GM12874 (cell line): Measurements from ENCODE around the gene UNC5B.

Experiments used
- CTCF ChIP-seq: IDR thresholded peaks from 2 replicates; pipeline ENCODE4 v1.5.1; 2011; ENCODE audit warnings: low read depth, mild to moderate bottlenecking, control low read depth, low read length, moderate library complexity; ENCODE audit not compliant: insufficient read depth

The UNC5B gene

DNA sequence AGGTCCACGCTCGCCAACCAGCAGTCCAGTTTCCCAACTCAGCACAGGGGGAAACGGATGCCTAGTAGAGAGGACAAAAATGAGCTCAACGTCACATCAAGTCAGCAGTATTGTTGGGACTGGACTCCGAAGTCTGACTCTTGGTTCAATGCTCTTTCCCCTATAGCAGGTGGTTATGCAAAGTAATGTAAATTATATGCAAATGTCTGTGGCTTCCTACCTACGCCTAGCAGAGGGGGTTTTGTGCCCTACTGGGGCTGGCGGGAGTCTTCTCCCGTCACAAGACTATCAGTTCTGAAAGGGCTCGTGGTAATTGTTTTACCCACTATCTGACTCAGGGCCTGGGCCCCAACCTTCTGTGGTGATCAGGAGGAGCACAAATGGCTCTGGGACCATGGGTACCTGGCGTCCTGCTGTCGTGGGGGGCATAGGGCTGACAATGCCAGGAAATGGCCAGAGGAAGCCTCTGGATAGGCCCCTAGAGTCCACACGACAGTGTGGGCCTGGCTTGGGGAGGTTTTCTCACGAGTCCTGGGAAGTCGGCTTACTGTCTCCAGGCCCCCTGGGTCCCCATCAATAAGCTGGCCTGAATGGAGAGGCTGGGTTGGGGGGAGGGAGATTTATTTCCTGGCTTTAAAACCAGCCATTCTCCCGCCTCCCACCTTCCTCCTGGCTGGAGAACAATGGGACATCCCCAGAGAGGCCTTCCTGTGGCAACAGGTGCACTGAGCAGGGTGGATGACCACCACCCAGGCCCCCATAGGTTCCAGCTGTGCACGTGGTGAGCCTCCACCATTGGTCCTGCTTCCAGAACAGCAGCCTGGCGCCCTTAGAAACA, 41.8 kb downstream of the UNC5B start:
- no peak for TF ChIP-seq CTCF

- no peak for TF ChIP-seq CTCF
Observed at GRCh38 chr10:71254834-71255549, 42.6 kb downstream of the UNC5B start.

DNA sequence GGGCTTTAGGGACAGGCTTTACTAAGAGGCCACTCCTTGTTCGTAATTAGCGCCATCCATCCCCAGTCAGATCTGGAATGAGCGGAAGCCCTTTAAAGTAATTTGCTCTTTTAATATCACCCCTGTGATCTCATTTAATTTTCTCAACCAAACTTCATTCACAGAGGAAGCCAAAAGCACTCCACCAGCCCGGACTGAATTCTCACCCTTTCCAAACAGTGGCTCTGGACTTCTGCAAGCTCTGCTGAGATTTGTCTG, 43.1 kb downstream of the UNC5B start:
- no peak for TF ChIP-seq CTCF

- no peak for TF ChIP-seq CTCF
Observed at GRCh38 chr10:71255808-71256660, 43.7 kb downstream of the UNC5B start.

GRCh38 chr10:71256661-71257318, 44.4 kb downstream of the UNC5B start:
- TF ChIP-seq CTCF = no peak

DNA sequence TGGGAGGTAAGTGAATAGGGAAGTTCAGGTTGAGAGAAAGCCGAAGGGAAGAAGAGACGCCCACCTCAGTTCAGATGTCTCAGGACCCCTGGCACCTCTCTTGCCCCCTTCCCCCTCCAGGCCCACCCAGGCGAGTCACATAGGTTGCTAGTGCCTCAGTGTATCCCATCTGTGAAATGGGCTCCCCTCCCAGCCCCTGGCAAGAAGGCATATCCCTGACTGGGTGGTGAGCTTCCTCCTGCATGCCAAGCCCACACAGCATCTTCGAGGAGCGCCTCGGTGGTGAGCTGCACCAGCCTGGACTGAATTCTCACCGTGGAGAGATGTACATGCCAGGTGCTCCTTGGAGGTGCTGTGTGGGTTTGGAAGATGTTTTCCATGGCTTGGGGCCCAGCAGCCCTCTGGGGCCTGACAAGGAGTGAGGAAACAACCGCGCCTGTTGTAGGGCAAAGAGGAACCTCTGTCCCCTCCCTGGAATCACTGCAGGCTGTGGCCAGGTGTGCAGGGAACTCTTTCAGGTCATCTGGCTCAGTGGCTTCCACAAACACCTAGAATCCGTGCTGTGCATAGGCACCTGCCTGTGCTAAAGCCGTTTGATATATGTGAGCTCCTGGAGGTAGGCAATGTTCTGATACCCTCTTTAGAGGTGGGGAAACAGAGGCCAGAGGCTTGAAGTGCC, 45.1 kb downstream of the UNC5B start:
- no peak for TF ChIP-seq CTCF

GRCh38 chr10:71258046-71258445, 45.7 kb downstream of the UNC5B start:
- TF ChIP-seq CTCF = no peak
